HL-60 (cell line): ENCODE data around the gene ADAMTS4.

Experiments
- DNase-seq, 2 experiments: peaks; one replicate each; pipeline ENCODE4 v3.0.0-alpha.2; 2010 to 2020; ENCODE audit warnings: low read depth in 1 of 2, low spot score in 1 of 2
- H3K27ac ChIP-seq: fragments of 250-450 bp; sonication (Bioruptor Pico); replicated peaks from 2 replicates; pipeline ENCODE4 v1.5.1; 2020; ENCODE audit warnings: mild to moderate bottlenecking, moderate library complexity
- H3K27me3 ChIP-seq: fragments of 250-450 bp; sonication (Bioruptor Pico); 2 replicates; pipeline ENCODE4 v1.5.1; 2021; ENCODE audit warnings: mild to moderate bottlenecking, moderate library complexity; ENCODE audit not compliant: insufficient read depth, poor library complexity, severe bottlenecking
- H3K4me3 ChIP-seq: replicated peaks from 2 replicates; pipeline ENCODE4 v1.5.1; 2011; ENCODE audit warnings: mild to moderate bottlenecking, control low read depth, low read length; ENCODE audit not compliant: insufficient read depth
- GABPA ChIP-seq: IDR thresholded peaks from 2 replicates; pipeline ENCODE4 v1.6.1; 2012; ENCODE audit warnings: low read depth
- POLR2AphosphoS5 ChIP-seq: IDR thresholded peaks from 2 replicates; pipeline ENCODE4 v1.6.1; 2012; ENCODE audit warnings: low read depth
- SPI1 ChIP-seq: IDR thresholded peaks from 2 replicates; pipeline ENCODE4 v1.6.1; 2012; ENCODE audit warnings: low read depth, mild to moderate bottlenecking, borderline replicate concordance
- TF ChIP-seq, protein P1 (sequence below): IDR thresholded peaks from one replicate; pipeline ENCODE4 v1.5.1; 2011; ENCODE audit warnings: low read length, control low read depth, inconsistent platforms; ENCODE audit not compliant: insufficient read depth
- TF ChIP-seq, protein P2 (sequence below): IDR thresholded peaks from 2 replicates; pipeline ENCODE4 v1.6.1; 2012; ENCODE audit warnings: low read depth; ENCODE audit not compliant: insufficient replicate concordance

ADAMTS4 gene

DNA sequence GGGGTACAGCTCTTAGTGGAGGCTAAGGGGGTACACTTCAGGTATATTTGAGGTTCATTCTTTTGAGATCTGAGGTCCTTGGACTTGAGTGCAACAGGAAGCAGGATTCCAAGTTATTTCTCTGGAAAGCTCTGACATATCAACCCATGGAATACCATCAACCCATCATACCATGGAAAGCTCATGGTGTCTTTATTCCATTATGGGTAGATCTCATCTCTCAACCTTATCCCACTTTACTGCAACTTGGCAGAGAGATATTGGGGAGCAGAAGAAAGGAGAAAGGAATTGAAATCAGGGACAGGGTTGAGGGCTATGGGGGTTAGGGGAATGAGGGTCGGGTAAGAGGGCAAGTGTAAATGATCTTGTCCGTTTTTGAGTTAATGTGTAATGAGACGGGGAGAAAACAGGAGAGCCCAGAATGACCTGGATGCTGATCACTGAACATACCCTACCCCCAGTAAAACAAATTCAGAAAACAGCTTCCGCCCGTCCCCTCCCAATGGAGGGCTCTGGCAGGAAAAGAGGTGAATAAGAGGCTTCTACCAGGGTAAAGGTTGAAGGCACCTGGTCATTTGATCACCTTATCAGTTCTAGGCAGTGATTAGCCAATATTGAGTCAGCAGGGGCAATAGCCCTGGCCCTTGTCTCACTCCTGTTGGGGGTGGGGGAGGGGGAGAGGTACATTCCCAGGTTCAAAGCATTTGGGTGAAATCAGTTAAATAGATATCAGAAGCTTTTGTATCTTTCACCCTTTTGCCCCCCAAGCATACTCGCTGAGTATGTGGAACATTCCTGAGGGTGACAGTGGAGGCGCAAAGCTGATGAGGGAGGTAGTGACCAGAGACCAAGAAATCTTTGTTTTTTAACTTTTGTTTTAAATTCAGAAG is 25.2 kb upstream of the ADAMTS4 start:
- no peak overlapping the region for H3K4me3 ChIP-seq
- H3K27me3 ChIP-seq = no peaks in the 10 kb centered on the region
- TF ChIP-seq, protein P1, sequence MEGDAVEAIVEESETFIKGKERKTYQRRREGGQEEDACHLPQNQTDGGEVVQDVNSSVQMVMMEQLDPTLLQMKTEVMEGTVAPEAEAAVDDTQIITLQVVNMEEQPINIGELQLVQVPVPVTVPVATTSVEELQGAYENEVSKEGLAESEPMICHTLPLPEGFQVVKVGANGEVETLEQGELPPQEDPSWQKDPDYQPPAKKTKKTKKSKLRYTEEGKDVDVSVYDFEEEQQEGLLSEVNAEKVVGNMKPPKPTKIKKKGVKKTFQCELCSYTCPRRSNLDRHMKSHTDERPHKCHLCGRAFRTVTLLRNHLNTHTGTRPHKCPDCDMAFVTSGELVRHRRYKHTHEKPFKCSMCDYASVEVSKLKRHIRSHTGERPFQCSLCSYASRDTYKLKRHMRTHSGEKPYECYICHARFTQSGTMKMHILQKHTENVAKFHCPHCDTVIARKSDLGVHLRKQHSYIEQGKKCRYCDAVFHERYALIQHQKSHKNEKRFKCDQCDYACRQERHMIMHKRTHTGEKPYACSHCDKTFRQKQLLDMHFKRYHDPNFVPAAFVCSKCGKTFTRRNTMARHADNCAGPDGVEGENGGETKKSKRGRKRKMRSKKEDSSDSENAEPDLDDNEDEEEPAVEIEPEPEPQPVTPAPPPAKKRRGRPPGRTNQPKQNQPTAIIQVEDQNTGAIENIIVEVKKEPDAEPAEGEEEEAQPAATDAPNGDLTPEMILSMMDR = no peak
- no peak for TF ChIP-seq SPI1
- TF ChIP-seq GABPA = no peak
- TF ChIP-seq, protein P2, sequence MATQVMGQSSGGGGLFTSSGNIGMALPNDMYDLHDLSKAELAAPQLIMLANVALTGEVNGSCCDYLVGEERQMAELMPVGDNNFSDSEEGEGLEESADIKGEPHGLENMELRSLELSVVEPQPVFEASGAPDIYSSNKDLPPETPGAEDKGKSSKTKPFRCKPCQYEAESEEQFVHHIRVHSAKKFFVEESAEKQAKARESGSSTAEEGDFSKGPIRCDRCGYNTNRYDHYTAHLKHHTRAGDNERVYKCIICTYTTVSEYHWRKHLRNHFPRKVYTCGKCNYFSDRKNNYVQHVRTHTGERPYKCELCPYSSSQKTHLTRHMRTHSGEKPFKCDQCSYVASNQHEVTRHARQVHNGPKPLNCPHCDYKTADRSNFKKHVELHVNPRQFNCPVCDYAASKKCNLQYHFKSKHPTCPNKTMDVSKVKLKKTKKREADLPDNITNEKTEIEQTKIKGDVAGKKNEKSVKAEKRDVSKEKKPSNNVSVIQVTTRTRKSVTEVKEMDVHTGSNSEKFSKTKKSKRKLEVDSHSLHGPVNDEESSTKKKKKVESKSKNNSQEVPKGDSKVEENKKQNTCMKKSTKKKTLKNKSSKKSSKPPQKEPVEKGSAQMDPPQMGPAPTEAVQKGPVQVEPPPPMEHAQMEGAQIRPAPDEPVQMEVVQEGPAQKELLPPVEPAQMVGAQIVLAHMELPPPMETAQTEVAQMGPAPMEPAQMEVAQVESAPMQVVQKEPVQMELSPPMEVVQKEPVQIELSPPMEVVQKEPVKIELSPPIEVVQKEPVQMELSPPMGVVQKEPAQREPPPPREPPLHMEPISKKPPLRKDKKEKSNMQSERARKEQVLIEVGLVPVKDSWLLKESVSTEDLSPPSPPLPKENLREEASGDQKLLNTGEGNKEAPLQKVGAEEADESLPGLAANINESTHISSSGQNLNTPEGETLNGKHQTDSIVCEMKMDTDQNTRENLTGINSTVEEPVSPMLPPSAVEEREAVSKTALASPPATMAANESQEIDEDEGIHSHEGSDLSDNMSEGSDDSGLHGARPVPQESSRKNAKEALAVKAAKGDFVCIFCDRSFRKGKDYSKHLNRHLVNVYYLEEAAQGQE = no peak
- no peak for TF ChIP-seq POLR2AphosphoS5
- DNase-seq = no peak
- H3K27ac ChIP-seq = no peak overlapping the region

DNA sequence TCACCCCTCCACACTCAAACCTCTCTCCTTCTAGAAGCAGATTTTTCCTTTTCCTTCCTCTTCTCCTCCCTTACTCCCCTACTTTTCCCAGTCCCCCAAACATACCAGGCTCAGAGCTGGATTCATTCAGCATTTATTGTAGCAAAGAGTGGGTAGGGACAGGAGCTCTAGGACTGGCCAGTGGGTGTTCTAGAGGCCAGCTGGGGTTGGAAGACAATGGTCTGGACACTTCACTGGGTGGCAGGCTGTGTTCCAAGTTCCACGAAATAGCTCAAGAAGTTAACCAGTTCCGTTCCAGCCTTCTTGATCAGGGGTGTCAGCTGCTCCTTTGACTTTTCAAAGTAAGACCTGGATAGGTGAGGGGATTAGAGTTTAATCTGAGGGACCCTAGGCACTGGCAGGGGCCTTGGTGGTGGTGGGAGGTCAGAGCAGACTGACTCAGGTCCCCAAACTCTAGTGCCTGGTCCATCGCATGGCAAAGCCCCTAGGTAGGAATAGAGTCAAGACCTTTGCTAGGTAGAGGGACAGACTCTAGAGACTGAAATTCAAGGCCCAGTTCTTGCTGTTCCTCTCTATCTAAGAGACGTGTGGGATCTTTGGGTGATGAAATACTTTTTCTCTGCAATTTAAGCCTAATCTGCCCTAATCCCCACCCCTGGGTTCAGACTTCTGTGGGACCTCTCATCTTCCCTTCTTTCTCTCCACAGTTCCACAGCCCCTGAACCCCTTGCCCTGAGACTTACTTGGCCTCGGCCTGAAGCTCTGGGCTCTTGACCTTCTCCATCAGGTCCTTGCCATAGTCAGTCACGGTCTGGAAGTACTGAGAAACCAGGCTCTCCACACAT is 23.5 kb upstream of the ADAMTS4 start:
- no peaks in the 10 kb centered on the region for H3K27me3 ChIP-seq
- no peak for DNase-seq
- TF ChIP-seq POLR2AphosphoS5 (no peak), GABPA (no peak), SPI1 (no peak)
- TF ChIP-seq, protein P1 = no peak
- TF ChIP-seq, protein P2 = no peak
- H3K4me3 ChIP-seq = no peak overlapping the region
- H3K27ac ChIP-seq = no peak overlapping the region

DNA sequence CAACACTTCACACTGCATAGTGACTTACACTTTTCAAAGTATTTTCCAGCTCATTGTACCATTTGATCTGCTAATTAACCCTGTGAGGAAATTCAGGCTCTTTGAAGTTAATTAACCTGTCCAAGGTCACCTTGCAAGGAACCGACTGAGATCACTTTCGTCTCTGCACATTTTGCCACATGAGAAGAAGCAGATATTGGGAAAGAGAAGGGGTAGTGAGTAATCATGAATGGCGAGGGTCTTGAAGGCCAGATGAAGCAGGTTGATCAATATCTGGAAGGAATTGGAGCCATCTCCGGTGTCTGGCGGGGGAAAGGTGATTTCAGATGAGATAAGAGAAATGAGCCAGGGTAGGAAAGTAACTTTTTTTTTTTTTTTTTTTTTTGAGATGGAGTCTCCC is 21.1 kb upstream of the ADAMTS4 start:
- no peak for DNase-seq
- Histone ChIP-seq H3K4me3 (no peak overlapping the region), H3K27me3 (no peaks in the 10 kb centered on the region), H3K27ac (no peak overlapping the region)
- TF ChIP-seq GABPA (no peak), SPI1 (no peak), POLR2AphosphoS5 (no peak)
- TF ChIP-seq, protein P1 = no peak
- TF ChIP-seq, protein P2 = no peak
